Activated CD8-positive, alpha-beta memory T cell treated with anti-CD3 and anti-CD28 coated beads, Interleukin-2, amount 50 U/mL, for 4 hours (primary cell): Measurements from ENCODE around the gene LMF1.

Experiments
- DNase-seq: peaks from one replicate; pipeline ENCODE4 v3.0.0-alpha.2; 2020

Gene LMF1

GRCh38 chr16:924063-924462 lies 46.7 kb downstream of the LMF1 start:
- DNase-seq = no peak

GRCh38 chr16:923184-923583 lies 47.6 kb downstream of the LMF1 start:
- DNase-seq = no peak

- DNase-seq = no peak
Measured at GRCh38 chr16:922051-922450, 48.7 kb downstream of the LMF1 start.

- DNase-seq = no peak
Measured at GRCh38 chr16:921321-921905, 49.4 kb downstream of the LMF1 start.

- DNase-seq = no peak
Measured at GRCh38 chr16:920717-921116, 50.1 kb downstream of the LMF1 start.

- DNase-seq = no peak
Measured at GRCh38 chr16:920051-920681, 50.6 kb downstream of the LMF1 start.

GRCh38 chr16:919658-920050 lies 51.1 kb downstream of the LMF1 start:
- no peak for DNase-seq

GRCh38 chr16:918741-919657 lies 51.8 kb downstream of the LMF1 start:
- no peak for DNase-seq

- DNase-seq = no peak
Measured at GRCh38 chr16:918068-918467, 52.7 kb downstream of the LMF1 start.

- no peak for DNase-seq
Measured at GRCh38 chr16:917591-918061, 53.2 kb downstream of the LMF1 start.

- DNase-seq = no peak
Measured at GRCh38 chr16:916035-916799, 54.6 kb downstream of the LMF1 start.

GRCh38 chr16:915546-915945 lies 55.2 kb downstream of the LMF1 start:
- DNase-seq = no peak

- DNase-seq = no peak
Measured at GRCh38 chr16:914440-914839, 56.3 kb downstream of the LMF1 start.

GRCh38 chr16:913817-914439 lies 56.9 kb downstream of the LMF1 start:
- no peak for DNase-seq

- no peak for DNase-seq
Measured at GRCh38 chr16:912684-913613, 57.8 kb downstream of the LMF1 start.

- DNase-seq = no peak
Measured at GRCh38 chr16:912322-912683, 58.5 kb downstream of the LMF1 start.

- DNase-seq = no peak
Measured at GRCh38 chr16:911604-912321, 59.0 kb downstream of the LMF1 start.

GRCh38 chr16:911101-911500 lies 59.7 kb downstream of the LMF1 start:
- DNase-seq = no peak

GRCh38 chr16:910181-910580 lies 60.6 kb downstream of the LMF1 start:
- DNase-seq = no peak

- no peak for DNase-seq
Measured at GRCh38 chr16:909281-910000, 61.3 kb downstream of the LMF1 start.
